GM19468 (cell line): ENCODE measurements around the gene NID2.

Source experiments
- ATAC-seq: cut with Tn5 transposase; IDR thresholded peaks from one replicate; pipeline ENCODE4 v1.9.1; 2021; ENCODE audit warnings: mild to moderate bottlenecking, moderate library complexity, moderate number of reproducible peaks; ENCODE audit not compliant: unreplicated experiment; ENCODE audit errors: extremely low read depth

NID2 gene

DNA sequence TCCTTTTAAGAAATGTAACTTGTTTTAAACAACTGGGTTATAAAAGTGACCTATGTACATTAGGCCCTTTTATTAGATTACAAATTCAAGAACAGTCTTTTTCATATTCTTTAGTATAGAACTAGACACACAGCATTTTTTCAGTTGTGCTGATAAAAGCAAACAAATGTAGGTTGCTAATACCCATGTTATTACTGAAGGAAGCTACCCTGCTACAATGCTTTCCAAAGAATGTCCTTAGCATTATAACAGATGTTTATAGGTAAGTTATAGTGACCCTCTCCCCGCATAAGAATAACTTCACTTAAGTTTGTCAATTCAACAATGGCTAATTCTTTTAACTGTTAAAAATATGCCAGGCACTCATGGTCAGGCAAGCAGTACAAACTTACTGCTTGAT lies 61.6 kb downstream of the NID2 start:
- no peak for ATAC-seq

DNA sequence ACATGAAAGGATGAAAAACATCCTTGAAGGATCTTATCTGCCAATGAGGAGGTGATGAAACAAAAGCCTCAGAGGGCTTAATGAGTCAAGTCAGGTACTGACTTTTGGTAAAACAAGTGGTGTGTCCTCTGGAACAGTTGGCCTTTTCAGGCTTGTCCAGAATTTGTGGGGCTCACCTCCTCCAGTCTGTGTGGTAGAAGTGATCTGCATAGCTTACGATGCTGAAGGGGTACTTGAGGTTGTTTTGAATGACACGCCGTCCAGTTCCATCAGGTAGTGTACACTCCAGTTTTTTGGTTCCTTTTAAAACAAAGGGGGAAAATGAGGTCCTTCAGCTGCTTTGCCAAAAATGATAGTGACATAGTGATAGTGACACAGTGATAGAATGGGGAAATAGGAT lies 62.5 kb downstream of the NID2 start:
- ATAC-seq, result no peak

DNA sequence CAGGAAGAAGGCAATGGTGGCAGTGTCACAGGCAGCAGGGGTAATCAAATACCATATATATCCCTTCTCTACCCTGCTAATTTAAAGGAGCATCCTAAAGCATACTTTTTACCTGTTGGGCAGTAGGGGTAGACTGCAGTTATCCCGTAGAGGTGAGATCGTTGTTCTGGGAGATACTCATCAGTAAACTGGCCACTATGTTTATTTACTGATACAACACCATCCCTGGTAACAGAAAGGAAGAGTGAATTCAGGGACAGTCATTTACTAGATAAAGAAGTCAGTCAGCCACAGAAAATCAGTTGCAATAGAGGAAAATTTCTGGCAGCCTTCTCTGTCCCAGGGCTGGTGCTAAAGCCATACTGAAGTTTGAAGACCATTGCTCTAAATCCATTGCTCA lies 63.2 kb downstream of the NID2 start:
- ATAC-seq, result no peak

DNA sequence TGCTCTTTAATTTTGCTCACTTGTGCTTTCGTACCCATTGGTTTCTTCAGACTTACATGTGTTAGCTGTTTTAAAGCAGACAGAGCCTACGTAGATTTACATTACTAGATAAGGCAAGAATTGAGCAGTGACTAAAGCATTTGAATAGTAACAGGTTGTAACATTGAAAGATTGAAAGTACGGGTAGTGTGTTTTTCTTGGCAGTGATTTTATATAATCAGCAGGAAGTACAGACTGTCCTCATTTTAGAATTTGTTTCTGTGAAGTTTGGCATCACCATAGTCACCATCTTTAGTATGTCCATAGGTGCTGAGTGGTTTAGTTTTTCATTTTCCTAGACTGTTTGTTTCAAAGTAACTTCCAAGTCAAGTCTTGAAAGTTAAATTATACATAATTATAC lies 65.5 kb downstream of the NID2 start:
- ATAC-seq, result no peak

DNA sequence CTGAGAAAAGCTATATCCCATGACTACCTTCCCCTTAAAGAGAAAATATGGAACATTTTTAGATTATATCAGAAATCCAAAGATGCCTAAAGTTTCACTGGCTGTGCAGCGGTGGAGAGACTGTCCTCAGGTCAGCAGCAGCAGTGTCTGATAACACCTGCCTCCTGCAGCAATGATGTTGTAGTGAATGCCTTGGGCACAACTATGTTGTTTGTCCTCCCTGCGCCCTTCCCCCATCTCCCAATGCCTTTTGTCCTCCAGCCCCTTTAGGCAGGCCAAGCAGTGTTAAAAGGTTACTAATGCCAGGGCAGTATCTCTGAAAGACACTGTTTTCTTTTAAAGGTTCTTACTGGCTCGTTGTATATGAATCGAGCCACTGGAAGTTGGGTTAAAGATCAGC lies 66.3 kb downstream of the NID2 start:
- no peak for ATAC-seq

DNA sequence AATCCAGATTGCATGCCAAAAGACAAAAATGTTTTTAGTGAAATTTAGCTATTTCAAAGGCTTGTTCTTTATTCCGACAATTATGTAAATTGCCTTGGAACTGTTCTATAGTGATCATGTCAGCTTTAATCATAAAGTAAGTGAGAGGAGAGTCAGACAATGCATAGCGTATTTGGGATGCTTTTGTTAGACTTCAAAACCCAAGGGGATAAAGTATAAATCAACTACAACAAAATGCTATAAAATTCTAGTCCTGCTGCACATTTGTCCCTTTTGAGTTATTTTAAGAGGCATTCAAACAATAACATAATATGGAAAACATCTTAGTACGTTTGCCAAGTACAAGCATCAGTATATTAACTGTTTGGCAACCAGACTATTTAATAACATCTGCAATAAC lies 68.2 kb downstream of the NID2 start:
- no peak for ATAC-seq

DNA sequence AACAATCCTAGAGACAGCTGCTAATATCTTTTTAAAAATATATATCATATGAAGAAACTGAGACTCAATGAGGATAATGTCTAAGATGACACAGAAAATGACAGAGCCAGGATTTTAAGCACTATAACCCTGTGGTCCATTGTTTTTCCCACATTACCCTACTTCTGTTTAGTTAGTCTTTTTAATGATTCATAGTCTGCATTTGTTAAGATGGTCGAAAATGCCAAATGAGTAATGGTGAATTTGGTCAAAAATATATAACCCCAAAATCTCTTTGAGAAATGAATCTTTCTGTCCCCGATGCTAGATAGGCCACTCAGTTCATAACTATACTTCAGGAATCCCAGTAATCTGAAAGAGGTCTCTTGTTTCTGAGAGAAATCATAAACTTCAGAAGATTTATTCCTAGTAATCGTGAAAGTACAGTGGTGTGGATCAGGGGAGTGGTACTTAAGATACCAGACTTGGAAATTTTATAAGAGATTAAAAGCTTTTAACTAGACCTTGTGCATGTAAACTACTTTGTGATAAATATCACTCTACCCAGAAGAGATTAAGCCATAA lies 68.8 kb downstream of the NID2 start:
- no peak for ATAC-seq

DNA sequence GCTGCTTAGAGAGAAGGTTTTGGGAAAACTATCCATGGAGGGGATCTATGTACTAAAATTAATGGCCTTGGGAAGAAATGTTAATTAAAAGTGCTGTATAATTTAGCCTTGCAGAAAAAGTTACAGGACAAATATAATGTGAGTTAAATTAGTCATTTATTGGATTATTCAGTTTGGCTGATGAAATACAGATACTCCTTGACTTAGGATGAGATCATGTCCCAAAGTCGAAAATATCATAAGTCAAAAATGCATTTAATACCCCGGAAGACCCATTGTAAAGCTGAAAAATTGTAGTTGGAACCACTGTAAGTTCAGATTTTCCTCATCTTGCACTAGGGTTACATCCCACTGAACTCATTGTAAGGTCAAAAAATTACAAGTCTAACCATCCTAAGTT lies 69.8 kb downstream of the NID2 start:
- ATAC-seq, result no peak

DNA sequence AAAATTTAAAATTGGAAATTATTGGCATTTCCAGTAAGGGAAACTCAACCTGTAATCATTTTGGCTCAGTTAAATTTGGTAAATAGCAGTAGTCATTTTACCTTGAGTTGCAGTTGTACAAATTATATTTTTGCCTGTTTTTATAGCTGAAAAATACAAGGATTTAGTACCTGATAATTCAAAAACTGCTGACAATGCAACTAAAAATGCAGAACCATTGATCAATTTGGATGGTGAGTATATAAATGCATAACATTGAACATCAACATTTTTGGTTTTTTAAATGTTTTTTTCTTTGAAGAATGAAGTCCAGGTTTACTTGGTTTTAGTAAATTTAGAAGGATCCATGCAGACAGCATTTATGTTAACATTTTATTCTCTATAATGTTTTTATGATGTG lies 70.5 kb downstream of the NID2 start:
- no peak for ATAC-seq

DNA sequence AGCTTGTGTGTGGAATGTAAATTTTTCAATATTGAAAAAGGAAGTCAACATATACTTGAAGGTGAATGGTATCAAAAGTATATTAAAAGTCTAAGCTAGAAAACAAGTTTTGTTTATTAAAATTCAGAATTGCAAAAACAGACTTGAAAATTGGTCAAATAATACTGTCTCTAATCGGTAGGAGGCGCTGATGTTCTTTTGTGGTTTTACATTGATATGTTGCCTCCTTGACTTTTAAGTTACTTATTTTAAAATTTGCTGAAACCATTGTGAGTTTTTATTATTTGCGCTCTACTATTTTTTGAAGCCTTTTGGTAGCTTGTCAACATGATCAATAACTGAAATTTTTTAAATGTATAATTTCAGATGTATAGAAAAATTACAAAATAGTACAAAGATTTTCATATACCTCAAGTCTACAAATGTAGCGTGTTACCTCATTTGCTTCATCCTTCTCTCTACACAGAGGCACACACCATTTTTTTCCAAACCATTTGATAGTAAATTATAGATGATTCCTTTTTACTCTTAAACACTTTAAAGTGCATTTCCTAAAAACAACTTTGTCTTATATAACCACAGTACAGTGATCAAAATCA lies 72.6 kb downstream of the NID2 start:
- ATAC-seq, result no peak

DNA sequence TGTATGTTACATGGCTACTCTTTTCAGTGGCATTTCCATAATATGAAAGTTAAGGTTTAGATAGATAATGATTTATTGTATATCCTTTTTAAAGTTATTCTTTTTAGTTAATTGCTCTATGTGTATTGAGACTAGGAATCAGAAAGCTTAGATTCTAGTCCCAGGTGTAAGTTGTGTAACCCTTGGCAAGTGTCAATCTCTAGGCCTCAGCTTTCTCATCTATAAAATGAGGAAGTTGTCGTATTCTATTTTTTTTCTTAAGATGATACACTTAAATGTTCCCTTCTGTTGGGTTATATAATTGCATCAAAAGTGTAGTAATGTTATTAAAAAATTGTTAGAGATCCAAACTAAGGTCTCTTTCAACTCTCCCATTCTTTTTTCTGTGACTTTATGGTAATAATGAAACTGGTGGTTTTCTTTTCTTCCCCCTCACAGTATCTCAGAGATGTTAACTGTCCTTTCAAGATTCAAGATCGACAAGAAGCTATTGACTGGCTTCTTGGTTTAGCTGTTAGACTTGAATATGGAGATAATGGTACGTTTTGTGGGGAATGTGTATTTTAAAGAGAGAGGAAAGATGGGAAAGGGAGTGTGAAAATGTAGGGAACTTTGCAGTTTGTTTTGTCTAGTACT lies 75.5 kb downstream of the NID2 start:
- no peak for ATAC-seq

DNA sequence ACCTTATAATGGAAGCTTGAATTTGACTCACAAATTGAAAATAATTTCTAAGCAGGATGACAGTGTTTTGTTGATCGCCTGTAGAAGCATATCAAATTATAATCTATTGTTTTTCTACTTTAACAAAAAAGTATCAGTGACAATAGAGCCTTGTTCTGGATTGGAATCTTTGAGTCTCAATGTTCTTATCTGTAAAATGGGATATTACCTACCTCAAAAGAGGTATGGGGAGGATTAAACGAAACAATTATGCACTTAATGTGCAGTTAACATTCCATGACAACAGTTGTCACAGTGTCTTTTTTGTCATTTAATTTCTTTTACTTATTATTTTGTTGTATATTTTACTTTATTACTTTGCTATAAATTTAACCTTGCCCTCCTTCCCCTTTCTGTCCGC lies 78.4 kb downstream of the NID2 start:
- no peak for ATAC-seq

DNA sequence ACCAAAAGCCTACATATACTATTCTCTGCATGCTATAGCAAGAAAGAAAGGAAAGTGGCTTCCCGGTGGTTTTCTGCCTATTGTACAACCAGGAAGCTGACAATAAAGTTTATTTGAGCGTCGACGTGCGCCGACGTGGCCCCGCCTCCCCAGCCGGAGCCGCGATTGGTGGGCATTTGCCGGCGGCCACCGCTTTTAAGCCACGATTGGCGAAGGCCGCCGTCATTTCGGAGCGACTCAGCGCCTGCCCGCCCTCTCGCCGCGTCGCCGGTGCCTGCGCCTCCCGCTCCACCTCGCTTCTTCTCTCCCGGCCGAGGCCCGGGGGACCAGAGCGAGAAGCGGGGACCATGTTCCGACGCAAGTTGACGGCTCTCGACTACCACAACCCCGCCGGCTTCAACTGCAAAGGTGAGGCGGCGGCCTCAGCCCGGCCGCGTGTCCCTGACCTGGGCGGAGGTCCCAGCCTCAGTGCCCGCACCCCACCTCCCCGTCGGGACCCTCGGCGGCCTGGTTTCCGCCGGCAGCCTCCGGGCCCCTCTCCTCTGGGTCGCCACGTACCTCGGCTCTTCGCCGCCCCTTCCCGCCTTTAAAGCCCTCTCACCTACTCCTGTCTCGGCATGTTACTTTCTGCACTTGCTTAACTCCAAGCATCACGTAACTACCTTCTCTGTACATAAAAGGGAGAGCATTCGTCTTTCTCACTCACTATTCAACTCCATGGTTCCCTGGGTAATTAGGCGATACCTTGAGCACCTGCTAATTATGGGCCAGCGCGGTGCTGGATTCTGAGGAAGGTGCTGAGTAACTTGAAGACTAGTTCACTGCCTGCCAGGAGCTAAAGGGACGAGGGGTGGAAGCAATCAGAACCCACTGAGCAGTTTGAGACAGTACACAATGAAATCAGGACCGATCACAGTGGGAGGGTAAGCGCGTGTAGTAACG lies 79.3 kb downstream of the NID2 start, which contains the start of gene RTRAF:
TSS of gene RTRAF (plus strand) at position 254 of the 942 bp plus-strand sequence. CDS start at position 348, 94 bp downstream.
- peak; percentile 87 for ATAC-seq

DNA sequence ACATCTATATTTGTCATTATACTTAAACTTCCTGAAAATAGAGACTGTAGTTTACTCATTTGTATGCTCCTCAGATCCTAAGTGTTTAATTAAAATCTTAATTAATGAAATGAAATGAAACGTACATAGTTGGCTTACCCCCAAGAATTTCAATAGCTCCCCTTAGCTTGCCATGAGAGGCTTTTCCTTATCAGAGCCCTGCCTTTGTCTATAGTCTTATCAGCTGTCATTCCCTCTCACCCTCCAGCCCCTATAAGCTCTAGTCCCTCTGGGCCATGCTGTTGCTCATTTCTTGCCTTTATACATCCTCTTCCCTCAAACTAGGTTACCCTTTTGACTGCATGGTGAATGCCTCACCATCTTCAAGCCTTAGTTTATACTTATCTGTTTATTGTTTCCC lies 80.6 kb downstream of the NID2 start:
- ATAC-seq, result no peak

DNA sequence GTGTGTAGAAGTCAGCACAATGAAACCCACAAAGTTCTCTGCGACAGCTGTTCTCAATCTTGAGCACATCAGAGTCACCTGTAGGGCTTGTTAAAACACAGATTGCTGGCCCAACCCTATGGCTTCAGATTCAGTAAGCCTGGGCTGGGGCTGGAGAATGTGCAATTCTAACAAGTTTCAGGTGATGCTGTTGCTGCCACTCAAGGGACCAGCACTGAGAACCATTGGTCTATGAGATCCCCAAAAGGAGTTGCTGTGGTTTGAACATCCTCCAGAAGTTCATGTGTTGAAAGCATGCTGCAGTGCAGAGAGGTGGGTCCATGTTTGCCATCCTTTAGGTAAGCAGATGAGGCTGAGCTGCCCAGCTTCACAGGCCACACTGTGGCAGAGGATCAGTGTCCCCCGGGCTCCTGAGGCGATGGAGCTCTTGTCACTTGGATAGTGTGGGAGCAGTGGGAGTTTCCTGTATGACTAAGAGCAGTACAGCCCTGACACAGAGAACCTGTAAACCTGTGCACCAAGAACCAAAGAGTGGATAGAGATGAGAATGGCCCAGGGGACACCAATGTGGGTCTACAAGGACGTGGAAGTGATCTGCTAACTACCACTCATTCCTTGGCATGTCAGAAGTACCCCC lies 87.5 kb downstream of the NID2 start:
- ATAC-seq, result no peak

DNA sequence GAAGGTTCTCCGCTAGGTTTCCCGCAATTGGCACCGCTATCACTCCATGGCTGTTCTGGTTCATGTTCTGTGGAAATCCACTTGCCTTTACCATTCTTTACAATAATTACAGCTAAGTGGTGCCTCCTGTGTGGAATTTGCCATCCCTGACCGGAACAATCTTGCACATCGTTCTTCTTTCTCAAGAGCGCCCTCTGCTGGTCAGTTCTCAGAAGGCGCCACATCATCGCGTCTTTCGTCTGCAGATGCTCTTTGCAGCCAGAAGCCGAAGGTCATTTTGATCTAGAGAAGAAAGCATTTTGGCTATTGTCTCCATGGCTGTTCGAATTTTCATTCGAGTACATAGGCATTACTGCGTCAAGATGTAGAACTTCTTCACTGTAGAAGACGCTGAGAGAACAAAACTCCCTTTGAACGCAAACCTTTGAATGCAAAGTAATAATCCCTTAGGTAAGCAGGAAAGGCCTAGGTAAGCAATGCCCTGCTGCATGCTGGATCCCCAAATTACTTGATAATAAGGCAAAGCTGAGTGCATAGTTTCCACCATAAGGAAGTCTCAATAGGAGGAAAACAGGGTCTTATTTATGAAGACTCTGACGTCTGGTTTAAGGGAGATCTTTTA lies 89.7 kb downstream of the NID2 start:
- no peak for ATAC-seq

DNA sequence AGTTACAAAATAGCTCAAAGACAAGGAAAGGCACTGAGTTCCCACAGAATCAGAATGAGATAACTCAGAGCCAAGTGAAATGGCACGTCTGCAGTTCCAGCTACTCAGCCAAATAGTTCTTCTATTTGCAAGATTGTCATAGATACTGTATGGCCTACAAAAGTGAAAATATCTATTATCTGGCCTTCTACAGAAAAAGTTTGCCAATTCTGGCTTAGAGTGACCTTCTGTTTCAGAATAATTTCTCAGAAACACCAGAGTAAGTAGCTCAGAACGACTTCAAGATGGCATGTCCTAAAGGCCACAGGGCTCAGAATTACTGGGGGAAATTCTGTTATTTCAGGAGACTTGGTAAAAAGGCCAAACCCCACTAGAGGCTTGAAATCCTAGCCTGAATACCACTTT lies 90.2 kb downstream of the NID2 start:
- no peak for ATAC-seq

DNA sequence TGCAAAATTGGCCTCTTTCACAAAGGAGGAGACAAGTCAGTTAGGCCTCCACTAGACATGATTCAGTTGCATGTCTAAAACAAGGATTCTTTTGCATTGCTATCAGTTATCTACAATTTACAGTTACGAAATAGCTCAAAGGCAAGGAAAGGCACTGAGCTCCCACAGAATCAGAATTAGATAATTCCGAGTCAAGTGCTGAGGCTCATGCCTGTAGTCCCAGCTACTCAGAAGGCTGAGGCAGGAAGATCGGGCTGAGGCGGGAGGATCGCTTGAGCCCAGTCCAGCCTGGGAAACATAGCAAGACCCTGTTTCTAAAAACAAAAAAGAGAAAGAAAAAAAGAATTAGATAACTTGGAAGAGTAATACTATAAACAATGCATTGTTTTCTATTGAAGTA lies 91.8 kb downstream of the NID2 start:
- no peak for ATAC-seq

DNA sequence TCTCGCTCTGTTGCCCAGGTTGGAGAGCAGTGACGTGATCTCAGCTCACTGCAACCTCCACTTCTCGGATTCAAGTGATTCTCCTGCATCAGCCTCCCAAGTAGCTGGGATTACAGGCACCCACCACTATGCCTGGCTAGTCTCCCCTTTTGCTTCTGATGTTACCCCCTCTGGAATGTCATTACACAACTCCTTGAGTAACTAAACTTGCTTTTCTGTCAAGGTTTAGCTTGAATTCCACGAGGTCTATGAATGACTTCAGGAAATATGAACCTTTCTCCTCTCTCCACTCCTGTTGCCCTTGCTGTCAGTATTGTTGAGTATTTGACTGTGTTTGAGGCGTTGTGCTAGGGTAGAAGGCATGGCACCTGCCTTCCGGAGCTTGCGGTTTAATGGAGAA lies 96.3 kb downstream of the NID2 start:
- ATAC-seq, result no peak
